Trophoblast cell (in vitro differentiated cells and primary cell): ENCODE data around the gene PPP2R5D.

Experiments used
- DNase-seq, 2 donors: peaks; one replicate each; pipeline ENCODE4 v3.0.0-alpha.2; 2016
- H2AFZ ChIP-seq: 2 replicates; pipeline ENCODE4 v1.6.1; 2013; ENCODE audit warnings: low read length, moderate library complexity, mild to moderate bottlenecking; ENCODE audit not compliant: insufficient read depth, poor library complexity
- H2AK5ac ChIP-seq: 2 replicates; pipeline ENCODE4 v1.6.1; 2013; ENCODE audit warnings: mild to moderate bottlenecking, low read length
- H2BK120ac ChIP-seq: 2 replicates; pipeline ENCODE4 v1.6.1; 2013; ENCODE audit warnings: low read length, mild to moderate bottlenecking, moderate library complexity; ENCODE audit not compliant: insufficient read depth, poor library complexity
- H2BK12ac ChIP-seq: 2 replicates; pipeline ENCODE4 v1.6.1; 2013; ENCODE audit warnings: mild to moderate bottlenecking, low read length, moderate library complexity
- H2BK5ac ChIP-seq: 2 replicates; pipeline ENCODE4 v1.6.1; 2013; ENCODE audit warnings: low read length, low read depth, moderate library complexity, mild to moderate bottlenecking; ENCODE audit not compliant: poor library complexity
- H3K14ac ChIP-seq: 2 replicates; pipeline ENCODE4 v1.6.1; 2013; ENCODE audit warnings: mild to moderate bottlenecking, low read length
- H3K18ac ChIP-seq: 2 replicates; pipeline ENCODE4 v1.6.1; 2013; ENCODE audit warnings: mild to moderate bottlenecking, low read length
- H3K23ac ChIP-seq: 2 replicates; pipeline ENCODE4 v1.6.1; 2013; ENCODE audit warnings: low read length
- H3K27ac ChIP-seq: 2 replicates; pipeline ENCODE4 v1.5.1; 2013; ENCODE audit warnings: low read depth, mild to moderate bottlenecking, inconsistent platforms, low read length, moderate library complexity
- H3K27me3 ChIP-seq: 2 replicates; pipeline ENCODE4 v1.6.1; 2013; ENCODE audit warnings: inconsistent platforms, mild to moderate bottlenecking, low read length, moderate library complexity; ENCODE audit not compliant: insufficient read depth
- H3K36me3 ChIP-seq, 2 experiments: 1 replicate in 1 of 2; 2 replicates in 1 of 2; pipeline ENCODE4 v1.6.1; 2013; ENCODE audit warnings: low read length in 2 of 2, mild to moderate bottlenecking in 2 of 2, moderate library complexity in 1 of 2; ENCODE audit not compliant: insufficient read depth in 2 of 2, control insufficient read depth in 1 of 2
- H3K4ac ChIP-seq: 2 replicates; pipeline ENCODE4 v1.6.1; 2013; ENCODE audit warnings: low read depth, mild to moderate bottlenecking, low read length, moderate library complexity
- H3K4me1 ChIP-seq, 2 experiments: 1 replicate in 1 of 2; 2 replicates in 1 of 2; pipeline ENCODE4 v1.6.1; 2013; ENCODE audit warnings: low read length in 2 of 2, mild to moderate bottlenecking in 2 of 2, moderate library complexity in 1 of 2; ENCODE audit not compliant: insufficient read depth in 2 of 2, control insufficient read depth in 1 of 2
- H3K4me2 ChIP-seq: 2 replicates; pipeline ENCODE4 v1.6.1; 2013; ENCODE audit warnings: inconsistent platforms, mild to moderate bottlenecking, low read length, moderate library complexity
- H3K4me3 ChIP-seq: 2 replicates; pipeline ENCODE4 v1.5.1; 2013; ENCODE audit warnings: mild to moderate bottlenecking, low read depth, low read length, inconsistent platforms
- H3K79me1 ChIP-seq: one replicate; pipeline ENCODE4 v1.6.1; 2013; ENCODE audit warnings: low read length
- H3K79me2 ChIP-seq: 2 replicates; pipeline ENCODE4 v1.6.1; 2013; ENCODE audit warnings: low read length, mild to moderate bottlenecking; ENCODE audit not compliant: control insufficient read depth, insufficient read depth, poor library complexity
- H3K9ac ChIP-seq: 2 replicates; pipeline ENCODE4 v1.6.1; 2013; ENCODE audit warnings: mild to moderate bottlenecking, low read length
- H3K9me3 ChIP-seq: 2 replicates; pipeline ENCODE4 v1.6.1; 2013; ENCODE audit warnings: low read depth, mild to moderate bottlenecking, control low read depth, inconsistent platforms, low read length; ENCODE audit not compliant: insufficient read depth
- H4K12ac ChIP-seq: 2 replicates; pipeline ENCODE4 v1.6.1; 2013; ENCODE audit warnings: low read depth, mild to moderate bottlenecking, low read length, moderate library complexity
- H4K8ac ChIP-seq: 2 replicates; pipeline ENCODE4 v1.6.1; 2013; ENCODE audit warnings: low read depth, mild to moderate bottlenecking, low read length, moderate library complexity
- H4K91ac ChIP-seq: one replicate; pipeline ENCODE4 v1.6.1; 2013; ENCODE audit warnings: low read depth, mild to moderate bottlenecking, low read length, moderate library complexity
- WGBS: extraction: QIAGEN DNeasy Blood & Tissue Kit; methylation state at CpG from one replicate; pipeline ENCODE4 v1.1.7; 2013; ENCODE audit warnings: missing lambda C conversion rate; ENCODE audit not compliant: insufficient read length, insufficient coverage; ENCODE audit errors: extremely low coverage; 5-methylcytosine and 5-hydroxymethylcytosine counted together

PPP2R5D gene

DNA sequence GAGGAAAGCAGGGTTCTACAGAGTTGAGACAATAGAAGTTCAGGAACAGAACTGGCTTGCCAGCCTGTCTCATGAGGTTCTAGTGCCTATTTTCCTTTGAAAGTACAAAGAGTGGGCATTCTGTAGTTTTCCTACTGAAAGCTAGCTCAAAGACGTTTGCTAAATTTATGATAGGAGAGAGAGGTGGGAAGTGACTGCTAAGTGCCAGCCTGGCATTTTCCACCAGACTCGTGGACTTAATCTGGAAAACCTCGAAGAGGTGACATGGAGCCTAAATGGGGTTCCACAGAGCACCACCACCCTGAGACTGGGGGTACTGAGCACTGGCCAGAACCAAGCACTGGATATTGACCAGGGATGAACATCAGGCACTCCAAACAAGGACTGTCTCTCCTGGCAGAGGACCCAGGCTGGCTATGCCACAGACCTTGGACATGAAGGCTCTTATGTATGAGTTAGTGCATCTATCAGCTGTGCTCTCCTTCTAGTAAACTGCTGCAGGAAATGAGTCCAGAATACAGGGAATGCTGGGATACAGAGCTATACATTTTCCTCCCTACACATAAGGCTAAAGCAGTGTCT lies 12.5 kb upstream of the PPP2R5D start:
- Histone ChIP-seq H2AFZ (no peak overlapping the region), H3K79me1 (no peaks in the 10 kb centered on the region), H3K18ac (no peak overlapping the region), H3K9me3 (no peaks in the 10 kb centered on the region), H3K27me3 (no peaks in the 10 kb centered on the region), H3K4me3 (no peak overlapping the region), H2BK5ac (no peak overlapping the region), H3K79me2 (no peaks in the 10 kb centered on the region), H2BK120ac (no peak overlapping the region), H3K9ac (no peak overlapping the region), H3K14ac (no peak overlapping the region), H3K4me1 (peaks cover 7 to 8% of the 10 kb centered on the region in 2 experiments), H3K23ac (no peak overlapping the region), H4K8ac (no peak overlapping the region), H2AK5ac (no peak overlapping the region), H3K36me3 (peaks cover 7 to 19% of the 10 kb centered on the region in 2 experiments), H4K91ac (no peak overlapping the region), H3K4me2 (no peak overlapping the region), H3K27ac (no peak overlapping the region), H2BK12ac (no peak overlapping the region), H3K4ac (no peak overlapping the region), H4K12ac (no peak overlapping the region)
- no CpG with 5 or more reads among the region's 3 CpGs for WGBS
- no peak for DNase-seq

DNA sequence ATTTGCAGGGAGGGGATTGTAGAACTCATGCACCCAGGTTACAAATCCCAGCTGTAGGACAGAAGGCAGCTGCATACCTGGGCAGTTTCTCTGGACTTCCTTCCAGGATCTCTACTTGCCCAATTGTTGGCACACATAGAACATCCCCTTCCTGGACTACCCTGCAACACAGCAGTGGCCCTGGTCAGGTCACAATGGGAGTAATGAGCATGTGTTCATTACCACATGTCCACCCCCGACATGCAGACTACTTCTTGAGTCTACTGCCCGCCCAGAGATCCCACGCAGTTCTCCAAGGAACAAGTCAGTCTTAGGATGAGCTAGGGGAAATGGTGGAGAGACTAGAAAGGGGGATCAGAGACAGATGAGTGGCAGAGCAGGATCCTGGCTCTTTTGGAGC lies 10.4 kb upstream of the PPP2R5D start:
- WGBS, result no CpG with 5 or more reads among the region's 3 CpGs
- Histone ChIP-seq H4K8ac (no peak overlapping the region), H3K9me3 (no peaks in the 10 kb centered on the region), H2AK5ac (no peak overlapping the region), H2AFZ (no peak overlapping the region), H3K36me3 (peaks cover 2 to 8% of the 10 kb centered on the region in 2 experiments), H4K12ac (no peak overlapping the region), H4K91ac (no peak overlapping the region), H3K4me1 (peaks cover 12 to 14% of the 10 kb centered on the region in 2 experiments), H2BK12ac (no peak overlapping the region), H3K79me2 (peaks cover 9% of the 10 kb centered on the region), H2BK120ac (no peak overlapping the region), H3K4me3 (no peak overlapping the region), H3K27ac (no peak overlapping the region), H3K27me3 (no peaks in the 10 kb centered on the region), H3K9ac (no peak overlapping the region), H2BK5ac (no peak overlapping the region), H3K4ac (no peak overlapping the region), H3K23ac (no peak overlapping the region), H3K79me1 (peaks cover 8% of the 10 kb centered on the region), H3K14ac (no peak overlapping the region), H3K4me2 (no peak overlapping the region), H3K18ac (no peak overlapping the region)
- DNase-seq, result no peak

DNA sequence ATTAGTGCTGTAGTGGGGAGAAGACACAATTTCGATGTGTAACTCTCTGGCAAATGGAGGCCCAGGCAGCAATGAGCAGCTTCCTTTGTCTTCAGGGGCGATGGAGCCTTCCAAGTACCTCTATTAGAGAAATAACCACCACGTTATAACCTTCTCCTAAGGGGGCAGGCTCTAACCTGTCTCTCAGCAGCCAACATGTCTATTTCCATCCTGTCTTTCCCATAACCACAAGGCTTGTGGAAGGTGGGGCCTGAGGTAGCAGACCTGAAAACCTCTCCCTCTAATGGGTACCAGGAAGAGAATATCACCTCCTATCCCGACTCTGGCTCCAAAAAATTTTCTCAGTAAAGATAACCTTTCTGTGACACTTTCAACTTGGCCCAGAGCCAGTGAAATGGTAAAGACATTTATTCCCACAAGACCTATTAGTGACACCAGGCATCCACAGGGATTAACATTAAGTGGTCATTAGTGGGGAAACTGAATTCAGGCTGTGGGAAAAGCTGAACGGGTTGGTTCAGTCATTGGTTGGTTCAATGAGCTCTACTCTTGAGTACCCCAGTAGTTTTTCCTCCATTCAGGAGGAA lies 9.4 kb upstream of the PPP2R5D start:
- WGBS, result no CpG with 5 or more reads among the region's 5 CpGs
- Histone ChIP-seq H3K79me1 (peaks cover 12% of the 10 kb centered on the region), H3K9ac (no peak overlapping the region), H3K14ac (no peak overlapping the region), H3K79me2 (peaks cover 10% of the 10 kb centered on the region), H4K91ac (no peak overlapping the region), H3K36me3 (peaks cover 2% of the 10 kb centered on the region in 2 experiments), H3K27me3 (no peaks in the 10 kb centered on the region), H3K27ac (no peak overlapping the region), H4K8ac (no peak overlapping the region), H3K18ac (no peak overlapping the region), H2BK12ac (no peak overlapping the region), H2AK5ac (no peak overlapping the region), H3K4me3 (no peak overlapping the region), H3K23ac (no peak overlapping the region), H2BK5ac (no peak overlapping the region), H4K12ac (no peak overlapping the region), H3K4me1 (peaks cover 11 to 17% of the 10 kb centered on the region in 2 experiments), H3K4ac (no peak overlapping the region), H3K9me3 (no peaks in the 10 kb centered on the region), H2AFZ (no peak overlapping the region), H2BK120ac (no peak overlapping the region), H3K4me2 (no peak overlapping the region)
- no peak for DNase-seq

DNA sequence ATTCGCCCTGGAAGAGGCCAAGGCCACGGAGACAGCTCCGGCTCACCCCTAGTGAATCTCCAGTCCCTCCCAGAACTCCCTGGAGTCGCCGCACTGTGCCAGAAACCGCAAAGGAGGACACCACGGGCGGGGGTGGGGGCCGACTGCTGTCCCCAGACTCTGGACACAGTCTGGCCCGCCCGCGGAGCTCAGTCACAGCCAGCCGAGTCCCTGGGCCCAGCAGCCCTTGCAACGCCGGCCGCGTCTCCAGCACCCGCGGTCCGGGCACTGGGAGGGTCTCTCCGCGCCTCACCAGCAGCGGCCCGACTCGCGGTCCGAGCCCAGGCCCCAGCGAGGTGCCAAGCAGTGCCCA lies 5.9 kb upstream of the PPP2R5D start:
- peak overlapping the region; percentile 94 for H4K8ac ChIP-seq
- no peaks in the 10 kb centered on the region for H3K9me3 ChIP-seq
- peak overlapping the region; percentile 71 for H3K14ac ChIP-seq
- H3K36me3 ChIP-seq, result peaks cover 2% of the 10 kb centered on the region in 2 experiments
- peaks cover 12% of the 10 kb centered on the region for H3K79me1 ChIP-seq
- no peak overlapping the region for H3K23ac ChIP-seq
- peaks cover 10% of the 10 kb centered on the region for H3K79me2 ChIP-seq
- H3K4me2 ChIP-seq, result peak overlapping the region; percentile 94
- DNase-seq, result peak; percentile 8 to 47
- WGBS, result no CpG with 5 or more reads among the region's 28 CpGs
- peak overlapping the region; percentile 19 for H3K27ac ChIP-seq
- H2AK5ac ChIP-seq, result peak overlapping the region; percentile 90
- H4K12ac ChIP-seq, result peak overlapping the region; percentile 23
- peaks cover 5 to 10% of the 10 kb centered on the region in 2 experiments for H3K4me1 ChIP-seq
- H3K4ac ChIP-seq, result peak overlapping the region; percentile 96
- H3K18ac ChIP-seq, result peak overlapping the region; percentile 71
- no peak overlapping the region for H2BK5ac ChIP-seq
- no peaks in the 10 kb centered on the region for H3K27me3 ChIP-seq
- H2BK120ac ChIP-seq, result peak overlapping the region; percentile 26
- peak overlapping the region; percentile 64 for H4K91ac ChIP-seq
- H3K4me3 ChIP-seq, result peak overlapping the region; percentile 83
- peak overlapping the region; percentile 86 for H2AFZ ChIP-seq
- H3K9ac ChIP-seq, result peak overlapping the region; percentile 91
- peak overlapping the region; percentile 71 for H2BK12ac ChIP-seq
